GM18517 (cell line): Measurements from ENCODE around the gene WDR4.
"Not testable (repeated sequence)": the region's sequence is repeated elsewhere in the genome, so short reads cannot be mapped to it uniquely, and the experiment has no call there.

Experiments used
- ATAC-seq: cut with Tn5 transposase; IDR thresholded peaks from one replicate; pipeline ENCODE4 v1.9.1; 2021; ENCODE audit warnings: mild to moderate bottlenecking, moderate library complexity; ENCODE audit not compliant: unreplicated experiment

WDR4 gene

GRCh38 chr21:42878993-42879787, at the start of gene WDR4:
TSS of gene WDR4 (minus strand) at chr21:42879539. CDS start at chr21:42879495, 44 bp downstream.
- peak; percentile 85 for ATAC-seq

- not testable (repeated sequence) for ATAC-seq
These were observed 48.3 kb upstream of the WDR4 start for GRCh38 chr21:42927474-42928200.

GRCh38 chr21:42925114-42925926, 46.0 kb upstream of the WDR4 start, which contains the start of gene ERVH48-1:
TSS of gene ERVH48-1 (minus strand) at chr21:42925630. CDS start at chr21:42919006, 6,624 bp downstream.
- ATAC-seq, result no peak

- ATAC-seq, result no peak
These were observed 45.1 kb upstream of the WDR4 start for GRCh38 chr21:42924433-42924751.

GRCh38 chr21:42923553-42924432, 44.5 kb upstream of the WDR4 start:
- no peak for ATAC-seq

GRCh38 chr21:42922918-42923317, 43.6 kb upstream of the WDR4 start:
- no peak for ATAC-seq

GRCh38 chr21:42921927-42922326, 42.6 kb upstream of the WDR4 start:
- ATAC-seq, result no peak

- ATAC-seq, result no peak
These were observed 39.0 kb upstream of the WDR4 start for GRCh38 chr21:42918291-42918690.

- ATAC-seq, result no peak
These were observed 34.1 kb upstream of the WDR4 start for GRCh38 chr21:42913476-42913875.

GRCh38 chr21:42911920-42912319, 32.6 kb upstream of the WDR4 start:
- not testable (repeated sequence) for ATAC-seq

- not testable (repeated sequence) for ATAC-seq
These were observed 29.1 kb upstream of the WDR4 start for GRCh38 chr21:42908484-42908883.

- ATAC-seq, result no peak
These were observed 26.9 kb upstream of the WDR4 start for GRCh38 chr21:42906233-42906632.

- no peak for ATAC-seq
These were observed 25.9 kb upstream of the WDR4 start for GRCh38 chr21:42905195-42905594.

- no peak for ATAC-seq
These were observed 24.5 kb upstream of the WDR4 start for GRCh38 chr21:42903817-42904216.

- ATAC-seq, result no peak
These were observed 21.1 kb upstream of the WDR4 start for GRCh38 chr21:42900446-42900845.

- peak; percentile 88 for ATAC-seq
These were observed 13.8 kb upstream of the WDR4 start, which contains the start of gene NDUFV3 for GRCh38 chr21:42892931-42893755. TSS of gene NDUFV3 (plus strand) at chr21:42893309. CDS start at chr21:42893334, 25 bp downstream.

- peak; percentile 29 for ATAC-seq
These were observed 13.2 kb upstream of the WDR4 start for GRCh38 chr21:42892582-42892930.

GRCh38 chr21:42887326-42887725, 8.0 kb upstream of the WDR4 start:
- no peak for ATAC-seq

- ATAC-seq, result no peak
These were observed 4.6 kb upstream of the WDR4 start for GRCh38 chr21:42883921-42884320.
